IMR-90 (cell line): ENCODE data around the gene TARS3. TPM values are rescaled to one million over a fixed set of nuclear protein-coding genes. Genes with fewer than 3 reads are reported as not detected.

Experiments used
- microRNA-seq, 2 experiments: library from miRNA; stranded (forward) in 1 of 2; unstranded in 1 of 2; fragments of 10-50 nt in 1 of 2; fragments of <30 nt in 1 of 2; gene quantifications in 1 of 2; microRNA quantifications in 1 of 2; one replicate each; pipeline versions ENCODE3 to v1.1.0; 2013 to 2020; ENCODE audit not compliant: insufficient read depth in 1 of 2, insufficient read length in 1 of 2, unreplicated experiment in 1 of 2
- polyA plus RNA-seq, 3 experiments: library from polyadenylated mRNA; depleted of rRNA; stranded (reverse); fragments of >200 nt; gene quantifications; 2 replicates each; pipeline ENCODE4 v1.2.3, GENCODE V29; 2012; ENCODE audit warnings: low replicate concordance in 1 of 3
- small RNA-seq, 5 experiments: library from RNA; depleted of rRNA; stranded (forward); fragments of <200 nt; gene quantifications; one replicate each; pipeline ENCODE3, GENCODE V24; 2012
- total RNA-seq: library from RNA; depleted of rRNA; stranded (reverse); fragments of >200 nt; gene quantifications from 2 replicates; pipeline ENCODE4 v1.2.3, GENCODE V29; 2012; rRNA removed

The TARS3 gene
- total and polyA plus RNA-seq, 2 of the 4 experiments (the other 2 are of a cell fraction) = 3.4 to 9.3 TPM

Small RNA genes within 50 kb of the gene (microRNA-seq; reads per million reads assigned to microRNA genes)
- gene RN7SL209P (ENCODE audit: insufficient read depth, insufficient read length) (not detected), gene RNU6-807P (ENCODE audit: insufficient read depth, insufficient read length) (not detected)

Small RNA genes within 50 kb of the gene (small RNA-seq; reads per million reads assigned to genes)
- gene RN7SL209P (0 reads per million in 5 experiments), gene RNU6-807P (0 reads per million in 5 experiments)

Other genes starting within 250 kb of the TARS3 start
- not detected in 2 replicates for gene PCSK6, start 234.8 kb downstream of the TARS3 start, total RNA-seq
- gene PCSK6, start 234.8 kb downstream of the TARS3 start, polyA plus RNA-seq (2012; rRNA removed) = not detected in 2 replicates
- 27.4 and 30.6 TPM in 2 replicates for gene TM2D3, start 72.1 kb downstream of the TARS3 start, total RNA-seq
- gene TM2D3, start 72.1 kb downstream of the TARS3 start, polyA plus RNA-seq (2012; rRNA removed) = 34.5 and 35.5 TPM in 2 replicates
- not detected in 2 replicates for gene OR4F6, start 79.0 kb upstream of the TARS3 start, total RNA-seq
- gene OR4F6, start 79.0 kb upstream of the TARS3 start, polyA plus RNA-seq (2012; rRNA removed) = not detected in 2 replicates
- 0.28 and 0.36 TPM in 2 replicates for gene OR4F15, start 87.7 kb upstream of the TARS3 start, total RNA-seq
- gene OR4F15, start 87.7 kb upstream of the TARS3 start, polyA plus RNA-seq (2012; rRNA removed) = not detected in 2 replicates